Activated T-cell treated with anti-CD3 and anti-CD28 coated beads, Interleukin-2, amount 50 U/mL, for 72 hours (primary cell): ENCODE measurements around the gene HRH4. TPM values are rescaled to one million over a fixed set of nuclear protein-coding genes. Genes with fewer than 3 reads are reported as not detected.
A peak's percentile ranks its signal among the peaks of the same experiment; 100 is the strongest.

ENCODE experiments used
- ATAC-seq, 2 donors: fragments of 150-1000 bp; cut with Tn5 transposase; replicated peaks in 1 of 2; 2 replicates each; pipeline ENCODE4 v1.10.0; 2021; ENCODE audit warnings: moderate library complexity in 2 of 2, mild to moderate bottlenecking in 1 of 2
- DNase-seq, 2 donors: peaks; one replicate each; pipeline ENCODE4 v3.0.0; 2021 to 2022; ENCODE audit warnings: mixed read lengths in 1 of 2
- H3K27ac Mint-ChIP-seq: one replicate; pipeline ENCODE4 v1.8.0; 2022; ENCODE audit warnings: mild to moderate bottlenecking, moderate library complexity, mixed read lengths
- H3K27me3 Mint-ChIP-seq: one replicate; pipeline ENCODE4 v1.8.0; 2022; ENCODE audit warnings: low read depth, mixed read lengths
- H3K36me3 Mint-ChIP-seq, 2 donors: one replicate each; pipeline ENCODE4 v1.8.0; 2022; ENCODE audit warnings: mixed read lengths in 2 of 2, mild to moderate bottlenecking in 1 of 2; ENCODE audit not compliant: insufficient read depth in 2 of 2
- H3K4me1 Mint-ChIP-seq: one replicate; pipeline ENCODE4 v1.8.0; 2022; ENCODE audit warnings: low read depth, mixed read lengths
- H3K4me3 Mint-ChIP-seq, 2 donors: one replicate each; pipeline ENCODE4 v1.8.0; 2022; ENCODE audit warnings: mild to moderate bottlenecking in 2 of 2, mixed read lengths in 2 of 2, moderate library complexity in 2 of 2
- H3K9me3 Mint-ChIP-seq, 2 donors: one replicate each; pipeline ENCODE4 v1.8.0; 2022; ENCODE audit warnings: mixed read lengths in 2 of 2
- total RNA-seq, 2 donors: library from RNA; stranded (reverse); gene quantifications; one replicate each; pipeline ENCODE4 v1.2.3, GENCODE V29; 2022

Gene HRH4
- total RNA-seq: under 1 TPM; 0.10 to 0.16 TPM

- H3K4me3 Mint-ChIP-seq: peak within 1 kb of the TSS in 1 of 2 donors; percentile 22
- H3K27me3 Mint-ChIP-seq: peaks cover 16% of the 10 kb centered on the region
- H3K36me3 Mint-ChIP-seq: peaks cover 0 to 3% of the 10 kb centered on the region in 2 donors
- H3K27ac Mint-ChIP-seq: peak within 1 kb of the TSS; percentile 71
- no peaks in the 10 kb centered on the region for H3K9me3 Mint-ChIP-seq
- DNase-seq (no peak), ATAC-seq (peak in 1 of 2 donors; percentile 51)
- H3K4me1 Mint-ChIP-seq: peaks cover 13% of the 10 kb centered on the region
These were observed at the start of gene HRH4 for GRCh38 chr18:24460388-24460787. TSS of gene HRH4 (plus strand) at chr18:24460637. CDS start at chr18:24460729, 92 bp downstream.

DNA sequence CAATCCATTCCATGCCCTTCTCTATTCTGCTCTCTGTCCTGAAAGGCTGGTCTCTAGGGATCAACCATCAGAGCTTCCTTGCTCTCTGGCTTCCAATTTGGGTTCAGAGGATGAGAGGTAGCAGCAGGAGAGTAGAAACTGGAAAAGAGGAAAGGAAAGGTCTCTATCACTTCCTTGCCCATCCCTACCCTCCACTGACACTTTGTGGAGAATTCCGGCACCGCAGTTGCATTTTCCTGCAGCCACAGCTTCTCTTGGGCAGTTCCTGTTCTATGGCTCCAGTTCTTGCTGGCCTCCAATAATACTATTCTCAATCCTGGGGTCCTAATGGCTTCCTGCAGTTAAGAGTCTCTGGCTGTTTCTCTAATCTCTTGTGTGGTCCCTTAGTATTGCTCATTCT lies 47.3 kb upstream of the HRH4 start:
- no peak overlapping the region for H3K4me3 Mint-ChIP-seq
- DNase-seq (no peak), ATAC-seq (no peak)
- H3K36me3 Mint-ChIP-seq: peaks cover 13% of the 10 kb centered on the region in 2 donors
- H3K27me3 Mint-ChIP-seq: peaks cover 46% of the 10 kb centered on the region
- peaks cover 5 to 6% of the 10 kb centered on the region in 2 donors for H3K9me3 Mint-ChIP-seq
- H3K27ac Mint-ChIP-seq: no peak overlapping the region
- peaks cover 36% of the 10 kb centered on the region for H3K4me1 Mint-ChIP-seq

DNA sequence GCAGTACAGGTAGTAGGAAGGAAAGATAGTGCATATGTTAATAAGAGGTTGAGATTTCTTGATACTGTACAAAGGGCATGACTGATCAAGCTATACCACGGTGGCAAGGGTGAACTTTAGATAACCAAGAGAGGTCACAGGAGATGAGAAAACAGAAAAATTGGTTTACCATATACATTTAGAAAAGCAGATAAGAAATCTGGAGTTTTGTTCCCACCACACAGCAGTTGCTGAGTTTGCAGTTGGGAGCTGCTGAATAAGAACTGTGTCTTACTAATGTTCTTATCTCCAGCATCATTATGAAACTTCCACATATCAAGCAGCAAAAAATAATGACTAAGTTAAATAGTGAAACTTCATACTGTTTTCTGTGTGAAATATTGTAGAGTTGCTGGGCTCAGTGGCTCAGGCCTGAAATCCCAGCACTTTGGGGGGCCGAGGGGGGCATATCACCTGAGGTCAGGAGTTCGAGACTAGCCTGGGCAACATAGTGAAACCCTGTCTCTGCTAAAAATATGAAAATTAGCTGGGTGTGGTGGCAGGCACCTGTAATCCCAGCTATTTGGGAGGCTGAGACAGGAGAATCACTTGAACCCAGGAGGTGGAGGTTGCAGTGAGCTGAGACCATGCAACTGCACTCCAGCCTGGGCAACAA lies 46.0 kb upstream of the HRH4 start:
- Mint-ChIP-seq H3K4me3 (no peak overlapping the region), H3K36me3 (peaks cover 11 to 13% of the 10 kb centered on the region in 2 donors), H3K27ac (no peak overlapping the region), H3K9me3 (peaks cover 5 to 6% of the 10 kb centered on the region in 2 donors), H3K27me3 (peaks cover 46% of the 10 kb centered on the region), H3K4me1 (peaks cover 36% of the 10 kb centered on the region)
- peak; percentile 31 to 55 for DNase-seq
- ATAC-seq: peak; percentile 88 to 90

DNA sequence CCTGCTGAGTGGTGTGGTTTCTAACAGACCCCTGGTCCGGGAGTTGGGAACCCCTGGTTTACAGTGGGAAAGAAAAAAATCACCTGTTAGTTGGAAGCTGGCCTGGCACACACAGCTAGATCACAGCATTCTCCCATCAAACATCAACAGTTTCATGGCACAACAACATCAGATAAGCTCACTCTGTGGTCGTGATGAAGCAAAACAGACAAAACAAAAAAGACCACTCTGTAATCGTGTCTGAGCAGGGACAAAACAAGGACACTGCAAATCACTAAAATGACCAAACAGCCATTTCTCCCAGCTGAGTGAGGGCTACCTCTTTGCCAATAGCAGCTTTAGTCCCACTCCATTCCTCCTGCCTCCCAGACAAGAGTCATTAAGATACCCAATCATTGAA lies 43.0 kb upstream of the HRH4 start:
- Mint-ChIP-seq H3K4me1 (peaks cover 30% of the 10 kb centered on the region), H3K27me3 (peaks cover 65% of the 10 kb centered on the region), H3K36me3 (peaks cover 7 to 9% of the 10 kb centered on the region in 2 donors), H3K9me3 (peaks cover 5 to 6% of the 10 kb centered on the region in 2 donors), H3K27ac (no peak overlapping the region), H3K4me3 (no peak overlapping the region)
- ATAC-seq (no peak), DNase-seq (no peak)

DNA sequence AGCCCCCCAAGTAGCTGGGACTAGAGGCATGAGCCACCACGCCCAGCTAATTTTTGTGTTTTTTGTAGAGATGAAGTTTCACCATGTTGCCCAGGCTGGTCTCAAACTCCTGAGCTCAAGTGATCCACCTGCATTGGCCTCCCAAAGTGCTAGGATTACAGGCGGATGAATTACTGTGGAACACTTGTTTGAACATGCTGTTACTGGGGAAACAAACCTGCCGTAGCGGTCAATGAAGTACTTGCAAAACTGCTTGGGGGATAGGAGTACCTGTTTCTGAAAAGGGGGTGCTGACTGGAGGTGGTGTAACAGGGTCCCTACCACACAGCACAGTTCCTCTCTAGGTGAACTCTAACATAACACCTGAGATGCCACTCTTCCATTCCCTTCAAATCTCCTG lies 39.9 kb upstream of the HRH4 start:
- no peak for DNase-seq
- Mint-ChIP-seq H3K4me3 (no peak overlapping the region), H3K27me3 (peaks cover 79% of the 10 kb centered on the region), H3K4me1 (peaks cover 9% of the 10 kb centered on the region), H3K36me3 (peaks cover 0 to 2% of the 10 kb centered on the region in 2 donors), H3K27ac (no peak overlapping the region), H3K9me3 (peaks cover 0 to under 1% of the 10 kb centered on the region in 2 donors)
- no peak for ATAC-seq

DNA sequence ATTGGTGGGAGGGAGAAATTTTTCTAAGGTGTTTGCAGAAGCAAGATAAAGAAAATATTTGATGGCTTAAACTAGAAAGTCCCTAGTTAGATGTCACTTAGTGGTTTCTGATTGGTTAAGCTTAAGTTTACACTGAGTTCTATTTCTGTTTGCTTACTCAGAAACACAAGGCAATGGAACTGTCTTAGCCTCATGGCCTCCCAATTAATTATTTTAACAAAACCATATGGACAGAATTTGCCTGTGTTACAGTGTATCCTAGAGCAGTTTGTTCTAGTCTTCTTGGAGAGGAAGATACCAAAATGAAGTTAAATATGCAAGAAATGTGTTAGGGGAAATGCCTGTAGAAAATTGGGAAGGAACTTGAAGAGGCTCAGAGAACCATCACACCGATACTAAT lies 38.6 kb upstream of the HRH4 start:
- no peak for ATAC-seq
- no peak overlapping the region for H3K4me3 Mint-ChIP-seq
- peaks cover 5 to 9% of the 10 kb centered on the region in 2 donors for H3K36me3 Mint-ChIP-seq
- peaks cover 11% of the 10 kb centered on the region for H3K4me1 Mint-ChIP-seq
- peaks cover 68% of the 10 kb centered on the region for H3K27me3 Mint-ChIP-seq
- peaks cover 2 to 3% of the 10 kb centered on the region in 2 donors for H3K9me3 Mint-ChIP-seq
- no peak overlapping the region for H3K27ac Mint-ChIP-seq
- no peak for DNase-seq

DNA sequence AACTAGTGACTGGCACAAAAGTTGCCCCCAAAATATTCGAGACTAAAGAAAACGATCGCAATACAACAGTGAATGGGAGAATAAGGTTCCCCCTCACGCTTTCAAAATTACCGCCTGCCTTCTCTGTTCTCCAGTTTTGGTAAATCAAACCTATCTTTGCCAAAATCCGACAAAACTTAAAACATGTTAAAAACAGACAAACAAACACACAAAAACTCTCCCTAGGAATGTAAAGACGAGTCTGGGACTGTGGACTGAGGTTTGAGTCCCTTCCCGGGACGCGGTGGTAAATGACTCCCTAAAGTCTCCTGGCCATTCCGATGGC lies 34.4 kb upstream of the HRH4 start:
- H3K9me3 Mint-ChIP-seq: peaks cover 2 to 3% of the 10 kb centered on the region in 2 donors
- DNase-seq (no peak), ATAC-seq (no peak)
- H3K27ac Mint-ChIP-seq: peak overlapping the region; percentile 81
- peaks cover 7 to 9% of the 10 kb centered on the region in 2 donors for H3K36me3 Mint-ChIP-seq
- peaks cover 31% of the 10 kb centered on the region for H3K27me3 Mint-ChIP-seq
- peaks cover 25% of the 10 kb centered on the region for H3K4me1 Mint-ChIP-seq
- H3K4me3 Mint-ChIP-seq: peak overlapping the region; percentile 86 to 90

DNA sequence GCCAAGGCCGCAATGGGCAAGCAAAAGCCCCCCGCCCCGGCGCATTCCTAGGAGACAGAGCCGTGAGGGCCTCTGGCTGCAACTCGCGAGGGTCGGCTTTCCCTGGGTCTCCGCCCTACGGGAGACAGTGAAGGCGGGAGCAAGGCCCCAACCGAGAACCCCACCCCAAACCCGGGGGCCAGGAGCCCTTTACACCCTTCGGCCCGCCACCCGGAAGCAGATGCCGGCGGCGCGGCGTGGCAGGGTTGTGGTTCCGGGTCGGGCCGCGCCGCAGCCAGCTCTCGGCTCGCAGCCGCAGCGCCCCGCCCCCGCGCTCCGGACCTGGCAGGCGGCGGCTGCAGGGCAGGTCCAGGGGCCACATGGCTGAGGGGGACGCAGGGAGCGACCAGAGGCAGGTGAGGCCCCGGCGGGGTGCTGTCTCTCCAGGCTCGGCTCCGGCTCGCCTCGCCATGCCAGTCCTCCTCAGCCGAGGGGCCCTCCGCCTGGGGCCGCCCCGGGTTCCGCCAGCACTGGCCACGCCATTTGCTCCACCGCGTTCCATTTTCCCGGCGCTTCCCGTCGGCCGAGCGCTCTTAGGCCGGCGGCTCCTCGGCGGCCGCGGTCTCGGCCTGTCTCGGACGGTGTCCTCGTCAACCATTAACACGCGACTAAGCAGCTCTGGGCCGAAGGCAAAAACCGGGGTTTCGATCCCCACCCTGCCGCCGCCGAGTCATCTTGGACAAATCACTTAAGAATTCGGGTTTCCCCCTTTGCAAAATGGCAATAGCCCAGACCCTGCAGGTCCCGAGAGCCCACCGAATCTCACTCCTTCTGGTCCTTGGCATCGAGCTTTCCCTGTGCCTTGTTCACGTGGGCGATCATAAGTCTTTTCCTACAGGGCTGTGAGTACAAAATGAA lies 33.8 kb upstream of the HRH4 start, which contains the start of gene IMPACT:
TSS of gene IMPACT (plus strand) at position 273 of the 897 bp plus-strand sequence. CDS start at position 360, 87 bp downstream.
- peak within 1 kb of the TSS; percentile 90 to 95 for H3K4me3 Mint-ChIP-seq
- peaks cover 25% of the 10 kb centered on the region for H3K27me3 Mint-ChIP-seq
- DNase-seq: peak; percentile 82 to 86
- H3K9me3 Mint-ChIP-seq: peaks cover 2 to 3% of the 10 kb centered on the region in 2 donors
- peaks cover 7 to 9% of the 10 kb centered on the region in 2 donors for H3K36me3 Mint-ChIP-seq
- H3K4me1 Mint-ChIP-seq: peaks cover 25% of the 10 kb centered on the region
- H3K27ac Mint-ChIP-seq: peak within 1 kb of the TSS; percentile 96
- ATAC-seq: peak; percentile 89 to 93

- Mint-ChIP-seq H3K9me3 (peaks cover 2 to 3% of the 10 kb centered on the region in 2 donors), H3K27ac (no peak overlapping the region), H3K36me3 (peaks cover 7 to 9% of the 10 kb centered on the region in 2 donors), H3K27me3 (peaks cover 16% of the 10 kb centered on the region), H3K4me1 (peaks cover 25% of the 10 kb centered on the region), H3K4me3 (peak overlapping the region; percentile 90 to 95)
- no peak for DNase-seq
- ATAC-seq: no peak
These were observed 33.0 kb upstream of the HRH4 start for GRCh38 chr18:24427484-24427883.

GRCh38 chr18:24428709-24429108 lies 31.7 kb upstream of the HRH4 start:
- no peak for ATAC-seq
- no peak overlapping the region for H3K4me3 Mint-ChIP-seq
- peaks cover 25% of the 10 kb centered on the region for H3K4me1 Mint-ChIP-seq
- H3K36me3 Mint-ChIP-seq: peaks cover 7 to 9% of the 10 kb centered on the region in 2 donors
- H3K27ac Mint-ChIP-seq: no peak overlapping the region
- no peak for DNase-seq
- peaks cover 9% of the 10 kb centered on the region for H3K27me3 Mint-ChIP-seq
- peaks cover 2 to 3% of the 10 kb centered on the region in 2 donors for H3K9me3 Mint-ChIP-seq

DNA sequence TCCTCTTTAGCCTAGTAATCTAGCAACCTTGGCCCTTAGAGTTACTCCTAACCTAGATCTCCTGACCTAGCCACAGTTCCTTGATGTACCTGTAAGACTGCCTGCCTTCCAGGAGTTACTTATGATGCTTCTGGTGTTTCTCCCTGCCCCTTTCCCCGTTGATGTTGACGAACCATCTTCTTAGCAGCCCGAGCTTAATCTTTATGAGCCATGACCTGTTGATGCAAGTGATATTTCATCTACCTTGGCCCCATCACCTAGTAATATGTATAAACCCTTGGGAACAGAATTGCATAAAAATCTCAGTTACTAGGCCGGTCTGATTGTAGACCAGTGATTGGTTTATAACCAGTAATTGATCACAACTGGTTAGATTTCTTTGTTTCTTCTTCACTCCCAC lies 31.2 kb upstream of the HRH4 start:
- Mint-ChIP-seq H3K4me1 (peaks cover 25% of the 10 kb centered on the region), H3K27me3 (peaks cover 7% of the 10 kb centered on the region), H3K4me3 (no peak overlapping the region), H3K27ac (no peak overlapping the region), H3K36me3 (peaks cover 7 to 9% of the 10 kb centered on the region in 2 donors), H3K9me3 (peaks cover 2 to 3% of the 10 kb centered on the region in 2 donors)
- no peak for DNase-seq
- ATAC-seq: no peak

DNA sequence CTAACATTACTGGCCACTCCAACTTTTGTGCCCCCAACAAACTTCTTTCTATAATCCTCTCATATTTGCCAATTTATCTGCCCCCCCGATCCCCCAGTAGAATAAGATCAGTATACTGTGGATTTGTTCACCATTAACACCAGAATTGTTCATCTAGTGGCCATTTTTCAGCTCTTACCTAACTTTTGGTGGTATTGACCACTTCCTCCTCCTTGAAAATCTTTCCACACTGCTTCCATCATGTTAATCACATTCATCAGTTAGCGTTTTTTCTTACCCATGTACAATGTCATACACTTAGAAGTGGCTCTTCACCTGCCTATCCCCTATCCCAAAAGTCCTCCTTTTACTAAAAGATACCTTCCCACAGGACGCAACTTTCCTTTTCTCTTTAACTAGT lies 27.8 kb upstream of the HRH4 start:
- no peak overlapping the region for H3K27ac Mint-ChIP-seq
- H3K27me3 Mint-ChIP-seq: no peaks in the 10 kb centered on the region
- ATAC-seq (no peak), DNase-seq (no peak)
- peaks cover 15% of the 10 kb centered on the region for H3K4me1 Mint-ChIP-seq
- no peaks in the 10 kb centered on the region for H3K36me3 Mint-ChIP-seq
- no peak overlapping the region for H3K4me3 Mint-ChIP-seq
- no peaks in the 10 kb centered on the region for H3K9me3 Mint-ChIP-seq

DNA sequence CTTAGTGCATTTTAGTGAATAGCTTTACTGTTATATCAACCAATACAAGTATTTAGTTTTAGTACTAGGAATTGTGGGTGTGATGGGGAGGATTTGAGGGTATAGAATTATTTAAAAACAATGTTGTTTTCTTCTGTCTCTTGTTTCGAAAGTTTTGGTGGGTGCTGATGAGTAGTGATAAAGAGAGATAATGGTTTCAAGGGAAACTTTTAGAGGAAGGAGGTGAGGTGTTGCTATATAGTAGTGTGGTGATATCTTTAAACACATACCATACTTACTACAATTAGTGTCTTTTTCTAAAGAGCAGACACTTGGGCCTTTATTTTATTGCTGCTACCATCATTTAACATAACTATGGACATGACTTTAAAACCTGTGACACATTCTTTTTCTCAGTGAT lies 23.5 kb upstream of the HRH4 start:
- Mint-ChIP-seq H3K9me3 (no peaks in the 10 kb centered on the region), H3K36me3 (peaks cover 0 to 5% of the 10 kb centered on the region in 2 donors), H3K4me1 (peaks cover 8% of the 10 kb centered on the region), H3K4me3 (no peak overlapping the region), H3K27ac (no peak overlapping the region), H3K27me3 (no peaks in the 10 kb centered on the region)
- ATAC-seq: no peak
- no peak for DNase-seq
